ENCODE measurements around the gene LDAH.

LDAH gene

DNA sequence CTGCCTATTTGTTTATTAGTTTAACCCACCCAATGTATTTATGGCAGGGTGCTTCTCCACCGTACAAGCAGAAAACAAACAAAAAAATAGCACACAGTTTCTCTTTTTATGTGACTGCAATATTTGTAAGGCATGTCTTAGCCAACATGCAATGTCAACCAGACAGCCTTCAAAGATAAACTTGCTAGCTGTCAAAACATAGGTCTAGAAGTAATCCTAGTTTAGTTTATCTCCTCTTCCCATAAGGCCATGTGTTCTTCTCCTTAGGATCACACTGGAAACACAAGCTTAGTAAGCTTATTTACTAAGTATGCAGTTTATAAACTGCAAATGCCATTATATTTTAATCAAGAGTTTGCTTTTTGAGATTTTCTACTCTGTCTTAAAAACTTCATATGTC lies 75.6 kb downstream of the LDAH start:
- in situ Hi-C loops (cut with MboI; ENCODE audit: low sequenced_read_pairs, unreplicated experiment) = no loop called here
- no peak for DNase-seq (ENCODE audit: low spot score)
- TF ChIP-seq, protein P1, sequence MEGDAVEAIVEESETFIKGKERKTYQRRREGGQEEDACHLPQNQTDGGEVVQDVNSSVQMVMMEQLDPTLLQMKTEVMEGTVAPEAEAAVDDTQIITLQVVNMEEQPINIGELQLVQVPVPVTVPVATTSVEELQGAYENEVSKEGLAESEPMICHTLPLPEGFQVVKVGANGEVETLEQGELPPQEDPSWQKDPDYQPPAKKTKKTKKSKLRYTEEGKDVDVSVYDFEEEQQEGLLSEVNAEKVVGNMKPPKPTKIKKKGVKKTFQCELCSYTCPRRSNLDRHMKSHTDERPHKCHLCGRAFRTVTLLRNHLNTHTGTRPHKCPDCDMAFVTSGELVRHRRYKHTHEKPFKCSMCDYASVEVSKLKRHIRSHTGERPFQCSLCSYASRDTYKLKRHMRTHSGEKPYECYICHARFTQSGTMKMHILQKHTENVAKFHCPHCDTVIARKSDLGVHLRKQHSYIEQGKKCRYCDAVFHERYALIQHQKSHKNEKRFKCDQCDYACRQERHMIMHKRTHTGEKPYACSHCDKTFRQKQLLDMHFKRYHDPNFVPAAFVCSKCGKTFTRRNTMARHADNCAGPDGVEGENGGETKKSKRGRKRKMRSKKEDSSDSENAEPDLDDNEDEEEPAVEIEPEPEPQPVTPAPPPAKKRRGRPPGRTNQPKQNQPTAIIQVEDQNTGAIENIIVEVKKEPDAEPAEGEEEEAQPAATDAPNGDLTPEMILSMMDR (IDR thresholded peaks at IDR 0.05; ENCODE audit: borderline replicate concordance, control extremely low read depth, extremely low read depth, insufficient read depth, missing control alignments) = no peak

DNA sequence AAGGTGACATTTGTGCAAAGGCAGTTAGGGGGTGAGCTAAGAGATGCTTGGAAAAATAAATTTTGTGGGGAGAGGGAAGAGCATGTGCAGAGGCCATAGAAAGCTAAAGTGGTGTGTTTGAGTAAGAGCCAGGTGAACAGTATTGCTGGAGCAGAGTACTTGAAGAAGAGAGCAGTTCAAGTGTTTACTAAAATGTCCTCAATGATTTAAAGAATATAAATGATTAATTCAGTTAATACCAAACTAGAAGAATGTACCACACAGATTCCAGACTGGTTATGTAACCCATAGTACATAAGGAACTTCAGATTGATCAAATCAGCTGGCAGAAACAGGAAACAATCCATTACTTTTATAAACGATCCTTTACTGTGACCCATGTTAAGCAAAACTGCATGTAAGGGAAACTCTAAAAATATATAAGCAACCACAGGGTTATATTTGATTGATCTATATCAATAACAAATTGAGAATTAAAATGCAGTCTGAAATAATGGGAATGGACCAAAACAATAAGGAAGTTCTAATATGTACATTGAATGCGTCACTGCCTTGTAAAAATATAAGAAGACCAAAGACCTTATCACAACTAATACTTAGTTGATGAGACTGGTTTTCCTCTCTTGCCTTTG lies 76.9 kb downstream of the LDAH start:
- in situ Hi-C loops (cut with MboI; ENCODE audit: low sequenced_read_pairs, unreplicated experiment) = no loop called here
- TF ChIP-seq, protein P1 (IDR thresholded peaks at IDR 0.05; ENCODE audit: borderline replicate concordance, control extremely low read depth, extremely low read depth, insufficient read depth, missing control alignments) = no peak
- DNase-seq (ENCODE audit: low spot score) = no peak

DNA sequence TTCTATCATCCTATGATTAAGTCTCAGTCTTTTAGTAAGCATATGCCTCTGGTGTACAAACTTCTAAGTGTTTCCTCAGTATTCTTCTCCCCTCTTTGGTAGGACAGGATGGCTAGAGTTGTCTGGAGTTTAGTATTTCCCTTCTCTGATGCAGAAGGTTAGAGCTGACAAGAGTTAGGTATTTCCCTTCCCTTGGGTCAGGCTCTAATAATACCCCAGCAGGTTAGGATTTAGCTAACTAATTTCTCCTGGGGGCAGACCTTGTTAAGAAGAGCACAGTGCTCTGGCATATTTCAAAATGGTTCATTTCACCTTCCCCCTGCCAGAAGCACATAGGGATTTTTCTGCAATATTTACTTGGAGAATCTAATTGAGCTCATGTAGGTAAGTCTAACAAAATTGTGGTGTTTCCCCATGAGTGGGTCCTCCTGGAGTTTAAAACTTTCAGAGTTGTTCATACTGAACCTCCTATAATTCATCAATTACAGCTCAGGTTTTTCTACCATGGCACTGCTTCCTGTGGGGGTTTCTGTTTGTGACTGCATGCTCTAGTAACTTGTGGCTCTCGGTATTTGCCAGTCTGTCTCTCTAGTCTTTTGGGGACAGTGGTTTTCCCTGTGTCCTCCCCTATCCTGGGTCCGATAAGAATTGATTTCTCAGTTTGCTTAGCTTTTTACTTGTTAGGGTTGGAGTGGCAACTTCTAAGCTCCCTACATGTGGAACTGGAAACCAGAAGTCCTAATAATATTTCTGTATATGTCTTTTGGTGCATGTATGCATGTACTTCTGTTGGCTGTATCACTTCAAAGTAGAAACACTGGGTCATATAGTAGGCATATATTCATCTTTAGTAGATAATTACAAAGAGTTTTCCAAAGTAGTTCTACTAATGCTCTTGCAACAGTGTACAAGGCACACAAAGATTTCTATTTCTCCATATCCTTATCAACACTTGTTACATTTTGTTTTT lies 78.2 kb downstream of the LDAH start:
- in situ Hi-C loops (cut with MboI; ENCODE audit: low sequenced_read_pairs, unreplicated experiment) = no loop called here
- no peak for DNase-seq (ENCODE audit: low spot score)
- TF ChIP-seq, protein P1 (IDR thresholded peaks at IDR 0.05; ENCODE audit: borderline replicate concordance, control extremely low read depth, extremely low read depth, insufficient read depth, missing control alignments) = no peak

DNA sequence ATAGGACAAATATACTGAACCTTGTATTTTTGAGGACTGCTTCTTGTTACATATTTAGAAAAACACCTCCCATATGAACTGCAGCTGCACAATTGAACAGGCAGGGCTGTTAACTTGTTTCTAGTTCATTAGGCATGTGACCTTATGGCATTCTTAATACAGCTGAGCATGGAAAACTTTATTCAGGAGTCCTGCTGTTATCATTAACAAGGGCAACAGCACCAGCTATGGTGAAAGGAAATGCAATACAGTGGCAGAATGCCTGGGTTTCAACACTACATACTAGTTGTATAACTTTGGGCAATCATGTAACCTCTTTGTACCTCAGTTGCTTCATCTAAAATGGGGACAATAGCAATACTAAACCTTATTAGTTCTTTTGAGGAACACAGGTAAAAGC lies 84.1 kb downstream of the LDAH start:
- TF ChIP-seq, protein P1 (IDR thresholded peaks at IDR 0.05; ENCODE audit: borderline replicate concordance, control extremely low read depth, extremely low read depth, insufficient read depth, missing control alignments) = no peak
- DNase-seq (ENCODE audit: low spot score) = no peak
- in situ Hi-C loops (cut with MboI; ENCODE audit: low sequenced_read_pairs, unreplicated experiment) = no loop called here

DNA sequence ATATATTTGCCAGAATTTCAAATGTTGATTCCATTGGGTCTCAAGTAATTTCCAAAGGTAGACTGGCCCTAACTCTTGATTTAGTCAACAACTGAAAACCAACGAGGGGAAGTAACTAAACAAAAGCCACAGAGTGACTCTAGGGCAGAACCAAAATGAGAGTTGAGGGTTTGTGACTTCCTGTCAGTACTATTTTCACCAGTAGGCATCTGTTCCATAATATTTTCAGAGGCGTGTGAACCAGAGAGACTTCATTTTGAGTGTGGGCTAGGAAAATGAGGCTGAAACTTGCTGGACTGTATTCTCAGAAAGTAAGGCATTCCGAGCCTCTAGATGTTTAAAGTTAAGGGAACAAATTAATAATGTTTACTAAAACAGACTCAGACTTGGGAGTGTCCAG lies 85.4 kb downstream of the LDAH start:
- in situ Hi-C loops (cut with MboI; ENCODE audit: low sequenced_read_pairs, unreplicated experiment) = no loop called here
- TF ChIP-seq, protein P1 (IDR thresholded peaks at IDR 0.05; ENCODE audit: borderline replicate concordance, control extremely low read depth, extremely low read depth, insufficient read depth, missing control alignments) = no peak
- DNase-seq (ENCODE audit: low spot score) = peak; percentile 11

DNA sequence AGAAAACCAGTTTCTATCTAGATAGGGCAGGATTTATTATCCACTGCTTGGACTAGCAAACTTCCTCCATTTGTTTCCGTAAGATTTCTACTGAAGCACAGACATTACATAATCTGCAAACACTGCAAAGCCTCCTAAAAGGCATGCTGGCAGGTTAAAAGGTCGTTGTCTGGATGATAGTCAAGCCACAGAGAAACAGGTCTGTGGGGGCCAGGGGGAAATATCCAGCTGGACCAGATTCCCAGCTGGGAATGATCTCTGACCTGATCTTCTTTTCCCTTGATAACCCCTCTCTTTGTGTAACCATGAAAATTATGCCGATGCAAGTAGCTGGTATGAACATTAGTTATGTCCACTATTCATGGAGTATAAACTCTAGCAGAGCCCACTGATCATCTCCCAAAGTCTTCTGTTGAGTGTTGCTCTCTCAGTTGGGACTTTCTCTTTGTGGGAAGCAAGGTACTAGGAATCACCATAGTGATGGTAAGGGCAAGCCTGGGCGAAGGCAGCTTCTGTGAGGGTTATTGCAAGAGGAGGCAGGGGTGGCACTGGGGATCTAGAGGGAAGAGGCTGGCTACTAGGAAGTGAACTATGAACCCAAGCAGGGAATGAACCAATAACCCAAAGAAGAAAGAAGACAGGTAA lies 94.7 kb downstream of the LDAH start:
- TF ChIP-seq, protein P1 (IDR thresholded peaks at IDR 0.05; ENCODE audit: borderline replicate concordance, control extremely low read depth, extremely low read depth, insufficient read depth, missing control alignments) = no peak
- in situ Hi-C loops (cut with MboI; ENCODE audit: low sequenced_read_pairs, unreplicated experiment) = no loop called here
- DNase-seq (ENCODE audit: low spot score) = no peak

All from GM13976 (cell line).